NT2/D1 (cell line): ENCODE data around the gene FBXO27.

Experiments
- SUZ12 ChIP-seq: IDR thresholded peaks from 2 replicates; pipeline ENCODE4 v1.6.1; 2011; ENCODE audit not compliant: insufficient read length, insufficient read depth; ENCODE audit errors: extremely low read depth
- YY1 ChIP-seq: IDR thresholded peaks from 2 replicates; pipeline ENCODE4 v1.6.1; 2011; ENCODE audit not compliant: insufficient read length, insufficient read depth
- ZNF274 ChIP-seq: IDR thresholded peaks from 2 replicates; pipeline ENCODE4 v1.6.1; 2011; ENCODE audit warnings: mild to moderate bottlenecking, low read depth, low read length

- TF ChIP-seq YY1, result no peak
- TF ChIP-seq ZNF274, result no peak
- TF ChIP-seq SUZ12, result no peak
Observed at GRCh38 chr19:39047073-39047472, 14.7 kb upstream of the FBXO27 start.
